HAP-1 (cell line): ENCODE measurements around the gene PYGO2.
A peak's percentile ranks its signal among the peaks of the same experiment; 100 is the strongest.
"Not testable (repeated sequence)": the region's sequence is repeated elsewhere in the genome, so short reads cannot be mapped to it uniquely, and the experiment has no call there.

Source experiments
- DNase-seq, 2 experiments: peaks; one replicate each; pipeline ENCODE4 v3.0.0-alpha.2; 2016 to 2020; ENCODE audit warnings: low spot score in 2 of 2
- H3K27me3 ChIP-seq: fragments of 250-450 bp; sonication (Bioruptor Pico); 2 replicates; pipeline ENCODE4 v1.5.1; 2020; ENCODE audit warnings: low read depth, mild to moderate bottlenecking, moderate library complexity
- H3K36me3 ChIP-seq: fragments of 250-450 bp; sonication (Bioruptor Pico); replicated peaks from 2 replicates; pipeline ENCODE4 v1.5.1; 2020; ENCODE audit warnings: mild to moderate bottlenecking
- H3K4me1 ChIP-seq: fragments of 250-450 bp; sonication (Bioruptor Pico); 2 replicates; pipeline ENCODE4 v1.5.1; 2020; ENCODE audit warnings: mild to moderate bottlenecking
- H3K4me3 ChIP-seq: fragments of 250-450 bp; sonication (Bioruptor Pico); 2 replicates; pipeline ENCODE4 v1.5.1; 2020; ENCODE audit warnings: mild to moderate bottlenecking, moderate library complexity
- H3K9me3 ChIP-seq: fragments of 250-450 bp; sonication (Bioruptor Pico); 2 replicates; pipeline ENCODE4 v1.5.1; 2020; ENCODE audit warnings: mild to moderate bottlenecking, moderate library complexity
- in situ Hi-C: fragments of 300-500 bp; cut with MboI; formaldehyde crosslinking; loops from 3 replicates; pipeline ENCODE4 v1.14.3; 2020; ENCODE audit warnings: low sequenced_read_pairs, inconsistent platforms, mixed read lengths

Gene PYGO2

GRCh38 chr1:154926201-154926600, 35.4 kb downstream of the PYGO2 start:
- Histone ChIP-seq H3K36me3 (peaks cover 12% of the 10 kb centered on the region), H3K27me3 (no peaks in the 10 kb centered on the region), H3K4me3 (no peak overlapping the region), H3K4me1 (no peaks in the 10 kb centered on the region), H3K9me3 (no peaks in the 10 kb centered on the region)
- in situ Hi-C loops: no loop called here
- no peak for DNase-seq

- Histone ChIP-seq H3K4me3 (no peak overlapping the region), H3K9me3 (no peaks in the 10 kb centered on the region), H3K36me3 (peaks cover 12% of the 10 kb centered on the region), H3K27me3 (no peaks in the 10 kb centered on the region), H3K4me1 (no peaks in the 10 kb centered on the region)
- DNase-seq: no peak
- in situ Hi-C loops: no loop called here
These were observed 36.0 kb downstream of the PYGO2 start for GRCh38 chr1:154925335-154926170.

DNA sequence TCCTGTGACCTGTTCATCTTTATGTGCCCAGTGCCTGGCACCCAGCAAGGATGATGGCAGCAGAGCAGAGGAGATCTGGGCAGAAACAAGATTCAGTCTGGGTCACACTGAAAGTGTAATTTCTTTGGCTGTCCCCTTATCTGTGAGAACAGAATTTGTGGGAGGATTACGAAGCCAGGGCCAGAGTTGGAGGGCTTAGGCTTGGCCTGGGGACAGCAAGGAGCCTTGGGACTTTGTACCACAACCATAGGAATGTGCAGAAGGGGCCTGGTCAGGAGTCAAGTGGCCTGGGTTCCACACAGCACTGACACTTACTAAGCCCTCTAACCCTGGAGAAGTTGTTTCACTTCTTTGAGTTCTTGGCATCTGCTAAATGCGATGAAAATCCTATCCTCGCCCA, 37.9 kb downstream of the PYGO2 start:
- Histone ChIP-seq H3K9me3 (no peaks in the 10 kb centered on the region), H3K27me3 (no peaks in the 10 kb centered on the region), H3K4me1 (no peaks in the 10 kb centered on the region), H3K4me3 (no peak overlapping the region), H3K36me3 (peaks cover 10% of the 10 kb centered on the region)
- in situ Hi-C loops: no loop called here
- no peak for DNase-seq

DNA sequence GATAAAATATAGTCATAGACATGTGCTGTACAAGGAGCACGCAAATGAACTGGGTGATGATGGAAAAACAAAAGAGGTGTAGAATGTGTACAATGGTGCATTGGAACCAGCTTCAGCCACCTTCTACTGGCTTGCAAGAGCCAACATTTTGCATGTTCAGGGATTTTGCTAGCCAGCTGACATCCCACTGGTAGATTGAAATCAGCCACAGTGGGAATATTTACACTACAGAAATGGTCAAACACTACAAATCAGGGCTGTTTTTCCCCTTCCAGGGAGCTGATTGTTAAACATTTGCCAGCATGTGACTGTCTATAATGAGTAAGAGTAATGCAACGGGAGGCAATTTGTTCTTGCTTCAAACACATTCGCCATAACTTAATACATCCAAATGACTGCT, 48.3 kb downstream of the PYGO2 start:
- in situ Hi-C loops: no loop called here
- H3K36me3 ChIP-seq: no peaks in the 10 kb centered on the region

DNA sequence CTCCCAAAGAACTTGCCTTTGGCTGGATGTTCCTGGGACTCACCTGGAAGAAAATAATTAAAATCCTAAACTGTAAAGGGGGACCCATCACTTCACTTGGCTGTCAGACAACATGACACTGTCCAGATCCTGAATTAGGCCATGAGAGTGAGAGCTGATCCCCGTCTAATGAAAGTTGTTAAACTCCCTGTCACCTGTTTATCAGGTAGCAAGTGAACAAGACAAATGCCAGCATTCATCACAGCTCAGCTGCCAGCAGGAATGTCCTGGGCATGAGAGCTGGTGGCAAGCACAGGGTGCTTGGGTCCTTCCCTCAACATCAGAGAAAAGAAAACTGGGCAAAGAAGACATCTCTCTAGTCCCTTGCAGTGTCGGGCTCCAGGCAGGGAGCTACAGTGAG, 48.8 kb downstream of the PYGO2 start:
- H3K9me3 ChIP-seq: 0 out of 2 replicates have a peak, but pooled peaks cover 2% of the 10 kb centered on the region
- H3K27me3 ChIP-seq: no peaks in the 10 kb centered on the region
- no peak overlapping the region for H3K4me3 ChIP-seq
- DNase-seq: no peak
- peaks cover 14% of the 10 kb centered on the region for H3K4me1 ChIP-seq
- no peaks in the 10 kb centered on the region for H3K36me3 ChIP-seq
- in situ Hi-C loops: no loop called here

More for the DNA sequence above, 48.3 kb downstream of the PYGO2 start:
- peaks cover 8% of the 10 kb centered on the region for H3K4me1 ChIP-seq
- no peaks in the 10 kb centered on the region for H3K27me3 ChIP-seq
- no peak overlapping the region for H3K4me3 ChIP-seq
- no peak for DNase-seq
- H3K9me3 ChIP-seq: no peaks in the 10 kb centered on the region

- 0 out of 2 replicates have a peak, but pooled peaks cover 4% of the 10 kb centered on the region for H3K9me3 ChIP-seq
- no peak for DNase-seq
- in situ Hi-C loops: no loop called here
- no peaks in the 10 kb centered on the region for H3K36me3 ChIP-seq
- no peaks in the 10 kb centered on the region for H3K27me3 ChIP-seq
- no peak overlapping the region for H3K4me3 ChIP-seq
- H3K4me1 ChIP-seq: peaks cover 14% of the 10 kb centered on the region
These were observed 49.7 kb downstream of the PYGO2 start for GRCh38 chr1:154911691-154912550.

GRCh38 chr1:154910851-154911250, 50.7 kb downstream of the PYGO2 start:
- no peak for DNase-seq
- Histone ChIP-seq H3K9me3 (0 out of 2 replicates have a peak, but pooled peaks cover 4% of the 10 kb centered on the region), H3K27me3 (no peaks in the 10 kb centered on the region), H3K4me3 (no peak overlapping the region), H3K4me1 (peaks cover 14% of the 10 kb centered on the region), H3K36me3 (no peaks in the 10 kb centered on the region)
- in situ Hi-C loops: no loop called here

DNA sequence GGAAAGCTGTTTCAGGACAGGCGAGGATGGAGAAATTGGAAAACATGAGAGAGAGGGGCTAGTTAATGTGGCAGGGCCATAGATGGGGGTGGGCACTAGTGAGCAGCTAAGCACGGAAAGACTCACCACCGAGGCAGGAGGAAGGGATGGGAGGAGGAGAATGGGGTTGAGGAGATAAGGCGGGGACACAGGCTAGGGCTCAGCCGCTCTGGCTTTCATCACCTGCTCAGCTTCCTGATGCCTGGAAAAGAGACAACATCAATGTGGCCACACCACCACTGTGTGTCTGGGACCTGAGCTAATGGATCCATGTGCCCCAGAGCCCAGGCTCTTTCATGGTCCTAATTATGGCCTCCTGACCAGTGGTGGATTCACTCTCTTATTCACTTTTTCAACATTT, 52.6 kb downstream of the PYGO2 start:
- in situ Hi-C loops: no loop called here

DNA sequence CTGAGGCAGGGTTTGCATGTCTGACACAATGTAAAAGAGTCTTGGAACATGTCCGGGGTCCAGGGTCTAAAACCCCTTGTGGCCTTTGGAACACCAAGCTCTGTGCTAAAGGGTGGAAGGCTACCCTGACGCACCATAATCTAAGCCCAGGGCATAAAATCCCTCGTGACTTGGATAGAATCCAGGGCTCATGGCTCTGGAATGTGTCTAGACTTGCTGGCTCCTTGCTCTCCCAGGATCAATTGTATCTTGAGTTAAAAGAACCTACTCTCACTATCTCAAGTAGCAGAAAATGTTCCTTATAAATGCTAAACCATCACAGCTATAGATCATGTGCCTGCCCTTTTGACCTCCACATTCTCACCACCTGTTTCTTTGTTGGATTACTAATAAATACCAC, 53.5 kb downstream of the PYGO2 start:
- H3K27me3 ChIP-seq, in situ Hi-C loops, H3K36me3 ChIP-seq, H3K4me3 ChIP-seq, H3K9me3 ChIP-seq: not testable (repeated sequence)
- DNase-seq: peak; percentile 13 to 47
- H3K4me1 ChIP-seq: peaks cover 14% of the 10 kb centered on the region

More for the DNA sequence above, 52.6 kb downstream of the PYGO2 start:
- H3K4me3 ChIP-seq: no peak overlapping the region
- DNase-seq: no peak
- H3K36me3 ChIP-seq: no peaks in the 10 kb centered on the region
- H3K9me3 ChIP-seq: 0 out of 2 replicates have a peak, but pooled peaks cover 4% of the 10 kb centered on the region
- H3K4me1 ChIP-seq: peaks cover 14% of the 10 kb centered on the region
- no peaks in the 10 kb centered on the region for H3K27me3 ChIP-seq
